ENCODE results near the gene ABHD8.

- TF ChIP-seq EZH2 (IDR thresholded peaks at IDR 0.05) (no peak), CTCF (IDR thresholded peaks at IDR 0.05) (no peak)
These were observed 20.2 kb upstream of the ABHD8 start for GRCh38 chr19:17323300-17323963.
